Activated CD4-positive, alpha-beta T cell treated with anti-CD3 and anti-CD28 coated beads for 1 hour (primary cell): Measurements from ENCODE around the gene PPP2R5A.

Source experiments
- DNase-seq: peaks from one replicate; pipeline ENCODE4 v3.0.0-alpha.2; 2020

PPP2R5A gene

GRCh38 chr1:212284744-212285684 is at the start of gene PPP2R5A:
Gene PPP2R5A (plus strand): TSS chr1:212285410. CDS start chr1:212286111, 701 bp downstream.
- peak; percentile 98 for DNase-seq

GRCh38 chr1:212235857-212236256 is 49.4 kb upstream of the PPP2R5A start:
- DNase-seq: no peak

- DNase-seq: no peak
These were observed 48.5 kb upstream of the PPP2R5A start for GRCh38 chr1:212236664-212237220.

GRCh38 chr1:212237651-212238050 is 47.6 kb upstream of the PPP2R5A start:
- no peak for DNase-seq

- no peak for DNase-seq
These were observed 46.7 kb upstream of the PPP2R5A start for GRCh38 chr1:212238552-212238951.

GRCh38 chr1:212241501-212241900 is 43.7 kb upstream of the PPP2R5A start:
- no peak for DNase-seq

GRCh38 chr1:212241957-212242287 is 43.3 kb upstream of the PPP2R5A start:
- no peak for DNase-seq

GRCh38 chr1:212242288-212242984 is 42.8 kb upstream of the PPP2R5A start:
- no peak for DNase-seq

GRCh38 chr1:212242985-212243308 is 42.3 kb upstream of the PPP2R5A start:
- no peak for DNase-seq

- no peak for DNase-seq
These were observed 40.8 kb upstream of the PPP2R5A start for GRCh38 chr1:212244441-212244840.

- no peak for DNase-seq
These were observed 38.0 kb upstream of the PPP2R5A start for GRCh38 chr1:212247179-212247721.

- no peak for DNase-seq
These were observed 37.2 kb upstream of the PPP2R5A start for GRCh38 chr1:212247988-212248387.

- DNase-seq: no peak
These were observed 30.3 kb upstream of the PPP2R5A start for GRCh38 chr1:212254853-212255363.

GRCh38 chr1:212255705-212256307 is 29.4 kb upstream of the PPP2R5A start:
- DNase-seq: no peak

- DNase-seq: no peak
These were observed 28.8 kb upstream of the PPP2R5A start for GRCh38 chr1:212256369-212256768.

GRCh38 chr1:212257157-212257556 is 28.1 kb upstream of the PPP2R5A start:
- no peak for DNase-seq

GRCh38 chr1:212259693-212260480 is 25.3 kb upstream of the PPP2R5A start:
- DNase-seq: no peak

GRCh38 chr1:212260557-212261355 is 24.5 kb upstream of the PPP2R5A start:
- DNase-seq: no peak

GRCh38 chr1:212261361-212261929 is 23.8 kb upstream of the PPP2R5A start:
- DNase-seq: no peak

- no peak for DNase-seq
These were observed 18.2 kb upstream of the PPP2R5A start for GRCh38 chr1:212267017-212267416.

GRCh38 chr1:212267460-212267859 is 17.8 kb upstream of the PPP2R5A start:
- DNase-seq: no peak
